Spleen (tissue), 7 donors: ENCODE data around the gene ENTPD3.

Experiments
- POLR2AphosphoS5 ChIP-seq, 3 donors: sonication (generic); formaldehyde crosslinking; IDR thresholded peaks; one replicate each; pipeline ENCODE4 v1.5.1; 2017; ENCODE audit warnings: antibody characterized with exemption in 3 of 3
- TF ChIP-seq, protein P1 (sequence below), 11 experiments: fragments of 200-600 bp in 7 of 11; fragments of 450-650 bp in 4 of 11; sonication (generic) in 4 of 11; IDR thresholded peaks in 8 of 11; conservative IDR thresholded peaks in 3 of 11; 1 replicate in 7 of 11; 2 replicates in 4 of 11; pipeline versions ENCODE4 v1.4.0 to v1.8.0; 2016 to 2021; ENCODE audit warnings: antibody characterized with exemption in 11 of 11, inconsistent platforms in 4 of 11, mild to moderate bottlenecking in 1 of 11
- donor health status: DM: no; HTN: no; CAD: no; lungs with moderate emphysema.
- donor health status: DM: no; HTN: no; CAD: no.
- donor health status: DM: no; HTN: no; CAD: no.

GRCh38 chr3:40379674-40380306 is 7.2 kb upstream of the ENTPD3 start:
- no peak for TF ChIP-seq POLR2AphosphoS5 (IDR thresholded peaks at IDR 0.05)
- TF ChIP-seq, protein P1, sequence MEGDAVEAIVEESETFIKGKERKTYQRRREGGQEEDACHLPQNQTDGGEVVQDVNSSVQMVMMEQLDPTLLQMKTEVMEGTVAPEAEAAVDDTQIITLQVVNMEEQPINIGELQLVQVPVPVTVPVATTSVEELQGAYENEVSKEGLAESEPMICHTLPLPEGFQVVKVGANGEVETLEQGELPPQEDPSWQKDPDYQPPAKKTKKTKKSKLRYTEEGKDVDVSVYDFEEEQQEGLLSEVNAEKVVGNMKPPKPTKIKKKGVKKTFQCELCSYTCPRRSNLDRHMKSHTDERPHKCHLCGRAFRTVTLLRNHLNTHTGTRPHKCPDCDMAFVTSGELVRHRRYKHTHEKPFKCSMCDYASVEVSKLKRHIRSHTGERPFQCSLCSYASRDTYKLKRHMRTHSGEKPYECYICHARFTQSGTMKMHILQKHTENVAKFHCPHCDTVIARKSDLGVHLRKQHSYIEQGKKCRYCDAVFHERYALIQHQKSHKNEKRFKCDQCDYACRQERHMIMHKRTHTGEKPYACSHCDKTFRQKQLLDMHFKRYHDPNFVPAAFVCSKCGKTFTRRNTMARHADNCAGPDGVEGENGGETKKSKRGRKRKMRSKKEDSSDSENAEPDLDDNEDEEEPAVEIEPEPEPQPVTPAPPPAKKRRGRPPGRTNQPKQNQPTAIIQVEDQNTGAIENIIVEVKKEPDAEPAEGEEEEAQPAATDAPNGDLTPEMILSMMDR (IDR thresholded peaks at IDR 0.05 in 8 of 11, conservative IDR thresholded peaks at IDR 0.05 in 3 of 11) = no peak
